Measurements from ENCODE around the gene PDGFD.

Gene PDGFD

DNA sequence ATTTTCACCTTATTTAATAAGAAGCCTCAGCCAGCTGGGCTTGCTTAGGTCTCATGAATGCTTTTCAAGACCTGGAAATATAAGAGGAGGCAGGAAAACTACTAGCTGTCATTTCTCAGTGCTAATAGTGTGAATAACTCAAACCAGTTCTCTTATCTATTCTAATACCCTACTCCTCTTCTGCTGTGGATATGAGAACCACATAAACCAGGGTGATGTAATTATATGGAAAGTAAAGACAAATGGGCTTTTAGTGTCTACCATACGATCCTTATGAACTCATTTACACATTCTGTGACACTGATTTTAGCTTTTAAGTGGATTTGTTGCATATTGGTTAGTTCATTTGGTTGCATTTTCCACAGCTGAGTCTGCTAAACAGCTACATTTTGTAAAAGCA lies 8.6 kb downstream of the PDGFD start:
- no peak for TF ChIP-seq CTCF (IDR thresholded peaks at IDR 0.05; ENCODE audit: low read depth, low read length)
- DNase-seq (ENCODE audit: extremely low read depth, low read depth), result no peak

GRCh38 chr11:104154296-104154695 lies 9.7 kb downstream of the PDGFD start:
- DNase-seq (ENCODE audit: extremely low read depth, low read depth), result no peak
- no peak for TF ChIP-seq CTCF (IDR thresholded peaks at IDR 0.05; ENCODE audit: low read depth, low read length)

DNA sequence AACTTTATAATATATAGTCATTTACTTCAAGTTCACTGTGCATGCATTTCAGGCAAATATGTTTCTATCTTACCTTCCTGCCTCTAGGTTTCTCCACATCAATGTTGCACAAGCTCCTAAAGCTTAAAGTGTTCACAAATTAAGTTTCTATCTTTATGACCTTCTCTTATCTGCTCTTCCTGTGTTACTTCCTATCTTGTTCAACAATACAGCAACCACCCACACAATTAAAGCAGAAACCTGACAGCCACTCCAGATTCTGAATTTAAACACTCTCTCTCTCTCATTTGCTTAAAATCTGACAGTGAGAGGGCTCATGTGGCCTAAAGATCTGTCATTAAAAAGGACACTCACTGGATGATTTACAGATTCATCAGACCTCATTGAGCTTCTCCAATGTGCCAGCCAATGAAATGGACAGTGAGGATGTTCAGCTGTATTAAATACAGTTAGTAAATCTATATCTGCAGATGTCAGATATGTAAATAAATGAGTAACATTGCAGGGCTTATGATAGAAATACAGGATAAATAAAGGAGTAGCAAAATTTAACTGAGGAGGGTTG lies 10.9 kb downstream of the PDGFD start:
- no peak for DNase-seq (ENCODE audit: extremely low read depth, low read depth)
- no peak for TF ChIP-seq CTCF (IDR thresholded peaks at IDR 0.05; ENCODE audit: low read depth, low read length)

GRCh38 chr11:104151404-104152204 lies 12.3 kb downstream of the PDGFD start:
- DNase-seq (ENCODE audit: extremely low read depth, low read depth), result no peak

GRCh38 chr11:104148706-104149105 lies 15.2 kb downstream of the PDGFD start:
- TF ChIP-seq CTCF (IDR thresholded peaks at IDR 0.05; ENCODE audit: low read depth, low read length), result no peak
- no peak for DNase-seq (ENCODE audit: extremely low read depth, low read depth)

More at GRCh38 chr11:104151404-104152204, 12.3 kb downstream of the PDGFD start:
- TF ChIP-seq CTCF (IDR thresholded peaks at IDR 0.05; ENCODE audit: low read depth, low read length), result peak; percentile 13

- DNase-seq (ENCODE audit: extremely low read depth, low read depth), result no peak
- TF ChIP-seq CTCF (IDR thresholded peaks at IDR 0.05; ENCODE audit: low read depth, low read length), result no peak
These were observed 15.9 kb downstream of the PDGFD start for GRCh38 chr11:104148074-104148473.

DNA sequence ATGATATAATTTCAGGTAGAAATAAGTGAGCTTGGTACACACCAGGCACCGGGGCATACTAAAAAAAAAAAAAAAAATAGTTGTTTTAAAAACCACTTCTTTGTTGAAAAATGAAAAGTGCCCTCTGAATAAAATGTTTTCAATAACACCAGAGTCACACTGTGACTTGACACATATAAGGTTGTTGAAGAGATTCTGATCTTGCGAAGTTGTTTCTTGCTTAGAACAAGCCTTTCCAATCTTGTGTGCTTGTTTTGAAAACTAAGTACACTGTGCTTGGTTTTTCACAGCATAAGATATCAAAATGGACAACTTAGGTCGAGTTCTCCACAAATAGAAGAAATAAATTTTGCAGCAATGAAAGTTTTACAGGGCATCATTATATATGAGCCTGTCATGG lies 17.0 kb downstream of the PDGFD start:
- no peak for DNase-seq (ENCODE audit: extremely low read depth, low read depth)
- TF ChIP-seq CTCF (IDR thresholded peaks at IDR 0.05; ENCODE audit: low read depth, low read length), result no peak
